ENCODE results near the gene KRT3.

Gene KRT3

GRCh38 chr12:52799505-52800211, 3.7 kb upstream of the KRT3 start:
- Histone ChIP-seq H4K20me1 (ENCODE audit: insufficient read depth, low read length) (no peaks in the 10 kb centered on the region), H3K9me2 (replicated peaks; ENCODE audit: insufficient read depth, low read length) (no peaks in the 10 kb centered on the region), H3K79me2 (ENCODE audit: low read length) (no peaks in the 10 kb centered on the region), H3K4me2 (ENCODE audit: low read depth, low read length) (no peak overlapping the region), H3K27ac (ENCODE audit: low read length) (no peak overlapping the region), H3K36me3 (replicated peaks; ENCODE audit: insufficient read depth, low read length) (no peaks in the 10 kb centered on the region), H3K27me3 (replicated peaks; ENCODE audit: insufficient read depth, low read length) (peaks cover 55% of the 10 kb centered on the region), H3K9ac (ENCODE audit: low read length) (no peak overlapping the region), H3K4me3 (ENCODE audit: low read length) (no peak overlapping the region), H3F3A (ENCODE audit: insufficient read depth, low read length) (no peaks in the 10 kb centered on the region), H2AFZ (ENCODE audit: low read length) (no peak overlapping the region), H3K9me3 (replicated peaks; ENCODE audit: insufficient read depth, low read length) (no peaks in the 10 kb centered on the region), H3K4me1 (ENCODE audit: low read length) (no peaks in the 10 kb centered on the region)
- no peak for DNase-seq
- TF ChIP-seq EZH2phosphoT487 (IDR thresholded peaks at IDR 0.05; ENCODE audit: low read length) (no peak), EZH2 (optimal IDR thresholded peaks at IDR 0.05; ENCODE audit: low read depth, low read length) (no peak), CTCF (IDR thresholded peaks at IDR 0.05; ENCODE audit: low read length) (no peak)

- H3K9me2 ChIP-seq (replicated peaks; ENCODE audit: insufficient read depth, low read length), result no peaks in the 10 kb centered on the region
- H3K9ac ChIP-seq (ENCODE audit: low read length), result no peak overlapping the region
- TF ChIP-seq EZH2phosphoT487 (IDR thresholded peaks at IDR 0.05; ENCODE audit: low read length) (no peak), EZH2 (optimal IDR thresholded peaks at IDR 0.05; ENCODE audit: low read depth, low read length) (no peak), CTCF (IDR thresholded peaks at IDR 0.05; ENCODE audit: low read length) (no peak)
- H3F3A ChIP-seq (ENCODE audit: insufficient read depth, low read length), result no peaks in the 10 kb centered on the region
- H3K79me2 ChIP-seq (ENCODE audit: low read length), result no peaks in the 10 kb centered on the region
- H3K4me3 ChIP-seq (ENCODE audit: low read length), result no peak overlapping the region
- no peaks in the 10 kb centered on the region for H4K20me1 ChIP-seq (ENCODE audit: insufficient read depth, low read length)
- no peak for DNase-seq
- no peak overlapping the region for H2AFZ ChIP-seq (ENCODE audit: low read length)
- no peak overlapping the region for H3K27ac ChIP-seq (ENCODE audit: low read length)
- H3K4me2 ChIP-seq (ENCODE audit: low read depth, low read length), result no peak overlapping the region
- no peaks in the 10 kb centered on the region for H3K9me3 ChIP-seq (replicated peaks; ENCODE audit: insufficient read depth, low read length)
- H3K27me3 ChIP-seq (replicated peaks; ENCODE audit: insufficient read depth, low read length), result peaks cover 60% of the 10 kb centered on the region
- H3K4me1 ChIP-seq (ENCODE audit: low read length), result no peaks in the 10 kb centered on the region
- no peaks in the 10 kb centered on the region for H3K36me3 ChIP-seq (replicated peaks; ENCODE audit: insufficient read depth, low read length)
These were observed 3.0 kb upstream of the KRT3 start for GRCh38 chr12:52798671-52799504.

GRCh38 chr12:52798003-52798670, 2.2 kb upstream of the KRT3 start:
- H3K4me2 ChIP-seq (ENCODE audit: low read depth, low read length), result no peak overlapping the region
- H3K79me2 ChIP-seq (ENCODE audit: low read length), result no peaks in the 10 kb centered on the region
- TF ChIP-seq EZH2phosphoT487 (IDR thresholded peaks at IDR 0.05; ENCODE audit: low read length), result no peak
- TF ChIP-seq EZH2 (optimal IDR thresholded peaks at IDR 0.05; ENCODE audit: low read depth, low read length), result no peak
- TF ChIP-seq CTCF (IDR thresholded peaks at IDR 0.05; ENCODE audit: low read length), result no peak
- H3K9me3 ChIP-seq (replicated peaks; ENCODE audit: insufficient read depth, low read length), result no peaks in the 10 kb centered on the region
- H3K27ac ChIP-seq (ENCODE audit: low read length), result no peak overlapping the region
- H2AFZ ChIP-seq (ENCODE audit: low read length), result no peak overlapping the region
- H3K4me1 ChIP-seq (ENCODE audit: low read length), result no peaks in the 10 kb centered on the region
- no peaks in the 10 kb centered on the region for H3F3A ChIP-seq (ENCODE audit: insufficient read depth, low read length)
- H3K27me3 ChIP-seq (replicated peaks; ENCODE audit: insufficient read depth, low read length), result peaks cover 58% of the 10 kb centered on the region
- H3K36me3 ChIP-seq (replicated peaks; ENCODE audit: insufficient read depth, low read length), result no peaks in the 10 kb centered on the region
- H3K9ac ChIP-seq (ENCODE audit: low read length), result no peak overlapping the region
- no peaks in the 10 kb centered on the region for H4K20me1 ChIP-seq (ENCODE audit: insufficient read depth, low read length)
- DNase-seq, result no peak
- no peak overlapping the region for H3K4me3 ChIP-seq (ENCODE audit: low read length)
- no peaks in the 10 kb centered on the region for H3K9me2 ChIP-seq (replicated peaks; ENCODE audit: insufficient read depth, low read length)

Measured in MM.1S (cell line).